Measurements from ENCODE around the gene IDUA.
A peak's percentile ranks its signal among the peaks of the same experiment; 100 is the strongest.

IDUA gene

DNA sequence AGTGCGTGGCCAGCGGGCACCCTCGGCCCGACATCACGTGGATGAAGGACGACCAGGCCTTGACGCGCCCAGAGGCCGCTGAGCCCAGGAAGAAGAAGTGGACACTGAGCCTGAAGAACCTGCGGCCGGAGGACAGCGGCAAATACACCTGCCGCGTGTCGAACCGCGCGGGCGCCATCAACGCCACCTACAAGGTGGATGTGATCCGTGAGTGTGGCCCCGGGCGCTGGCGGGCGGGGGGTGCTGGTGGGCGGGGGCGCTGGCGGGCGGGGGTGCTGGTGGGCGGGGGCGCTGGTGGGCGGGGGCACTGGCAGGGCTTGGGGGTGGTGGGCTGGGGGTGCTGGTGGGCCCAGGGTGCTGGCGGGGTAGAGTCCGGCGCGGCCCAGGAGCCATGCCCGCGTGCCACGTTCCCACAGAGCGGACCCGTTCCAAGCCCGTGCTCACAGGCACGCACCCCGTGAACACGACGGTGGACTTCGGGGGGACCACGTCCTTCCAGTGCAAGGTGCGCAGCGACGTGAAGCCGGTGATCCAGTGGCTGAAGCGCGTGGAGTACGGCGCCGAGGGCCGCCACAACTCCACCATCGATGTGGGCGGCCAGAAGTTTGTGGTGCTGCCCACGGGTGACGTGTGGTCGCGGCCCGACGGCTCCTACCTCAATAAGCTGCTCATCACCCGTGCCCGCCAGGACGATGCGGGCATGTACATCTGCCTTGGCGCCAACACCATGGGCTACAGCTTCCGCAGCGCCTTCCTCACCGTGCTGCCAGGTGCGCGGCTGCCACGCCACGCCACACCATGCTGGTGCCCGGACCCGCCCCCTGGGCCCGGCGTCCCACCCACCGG is 37.3 kb downstream of the IDUA start:
- TF ChIP-seq, protein P1, sequence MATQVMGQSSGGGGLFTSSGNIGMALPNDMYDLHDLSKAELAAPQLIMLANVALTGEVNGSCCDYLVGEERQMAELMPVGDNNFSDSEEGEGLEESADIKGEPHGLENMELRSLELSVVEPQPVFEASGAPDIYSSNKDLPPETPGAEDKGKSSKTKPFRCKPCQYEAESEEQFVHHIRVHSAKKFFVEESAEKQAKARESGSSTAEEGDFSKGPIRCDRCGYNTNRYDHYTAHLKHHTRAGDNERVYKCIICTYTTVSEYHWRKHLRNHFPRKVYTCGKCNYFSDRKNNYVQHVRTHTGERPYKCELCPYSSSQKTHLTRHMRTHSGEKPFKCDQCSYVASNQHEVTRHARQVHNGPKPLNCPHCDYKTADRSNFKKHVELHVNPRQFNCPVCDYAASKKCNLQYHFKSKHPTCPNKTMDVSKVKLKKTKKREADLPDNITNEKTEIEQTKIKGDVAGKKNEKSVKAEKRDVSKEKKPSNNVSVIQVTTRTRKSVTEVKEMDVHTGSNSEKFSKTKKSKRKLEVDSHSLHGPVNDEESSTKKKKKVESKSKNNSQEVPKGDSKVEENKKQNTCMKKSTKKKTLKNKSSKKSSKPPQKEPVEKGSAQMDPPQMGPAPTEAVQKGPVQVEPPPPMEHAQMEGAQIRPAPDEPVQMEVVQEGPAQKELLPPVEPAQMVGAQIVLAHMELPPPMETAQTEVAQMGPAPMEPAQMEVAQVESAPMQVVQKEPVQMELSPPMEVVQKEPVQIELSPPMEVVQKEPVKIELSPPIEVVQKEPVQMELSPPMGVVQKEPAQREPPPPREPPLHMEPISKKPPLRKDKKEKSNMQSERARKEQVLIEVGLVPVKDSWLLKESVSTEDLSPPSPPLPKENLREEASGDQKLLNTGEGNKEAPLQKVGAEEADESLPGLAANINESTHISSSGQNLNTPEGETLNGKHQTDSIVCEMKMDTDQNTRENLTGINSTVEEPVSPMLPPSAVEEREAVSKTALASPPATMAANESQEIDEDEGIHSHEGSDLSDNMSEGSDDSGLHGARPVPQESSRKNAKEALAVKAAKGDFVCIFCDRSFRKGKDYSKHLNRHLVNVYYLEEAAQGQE (IDR thresholded peaks at IDR 0.05; ENCODE audit: low read depth) = no peak
- TF ChIP-seq RAD21 (IDR thresholded peaks at IDR 0.05; ENCODE audit: low read depth) = no peak
- TF ChIP-seq, protein P2, sequence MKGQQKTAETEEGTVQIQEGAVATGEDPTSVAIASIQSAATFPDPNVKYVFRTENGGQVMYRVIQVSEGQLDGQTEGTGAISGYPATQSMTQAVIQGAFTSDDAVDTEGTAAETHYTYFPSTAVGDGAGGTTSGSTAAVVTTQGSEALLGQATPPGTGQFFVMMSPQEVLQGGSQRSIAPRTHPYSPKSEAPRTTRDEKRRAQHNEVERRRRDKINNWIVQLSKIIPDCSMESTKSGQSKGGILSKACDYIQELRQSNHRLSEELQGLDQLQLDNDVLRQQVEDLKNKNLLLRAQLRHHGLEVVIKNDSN (IDR thresholded peaks at IDR 0.05) = no peak
- no peak for TF ChIP-seq TCF12 (IDR thresholded peaks at IDR 0.05; ENCODE audit: low read depth)
- TF ChIP-seq YY1 (IDR thresholded peaks at IDR 0.05; ENCODE audit: low read depth) = no peak
- no peak for TF ChIP-seq CEBPB (IDR thresholded peaks at IDR 0.05)
- TF ChIP-seq ZBTB7A (IDR thresholded peaks at IDR 0.05; ENCODE audit: low read depth) = no peak
- TF ChIP-seq FOXM1 (IDR thresholded peaks at IDR 0.05; ENCODE audit: borderline replicate concordance, low read depth) = no peak
- TF ChIP-seq TEAD4 (IDR thresholded peaks at IDR 0.05) = no peak
- no peak for TF ChIP-seq CREB1 (IDR thresholded peaks at IDR 0.05; ENCODE audit: low read depth)
- TF ChIP-seq, protein P3, sequence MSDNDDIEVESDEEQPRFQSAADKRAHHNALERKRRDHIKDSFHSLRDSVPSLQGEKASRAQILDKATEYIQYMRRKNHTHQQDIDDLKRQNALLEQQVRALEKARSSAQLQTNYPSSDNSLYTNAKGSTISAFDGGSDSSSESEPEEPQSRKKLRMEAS (IDR thresholded peaks at IDR 0.05) = no peak

DNA sequence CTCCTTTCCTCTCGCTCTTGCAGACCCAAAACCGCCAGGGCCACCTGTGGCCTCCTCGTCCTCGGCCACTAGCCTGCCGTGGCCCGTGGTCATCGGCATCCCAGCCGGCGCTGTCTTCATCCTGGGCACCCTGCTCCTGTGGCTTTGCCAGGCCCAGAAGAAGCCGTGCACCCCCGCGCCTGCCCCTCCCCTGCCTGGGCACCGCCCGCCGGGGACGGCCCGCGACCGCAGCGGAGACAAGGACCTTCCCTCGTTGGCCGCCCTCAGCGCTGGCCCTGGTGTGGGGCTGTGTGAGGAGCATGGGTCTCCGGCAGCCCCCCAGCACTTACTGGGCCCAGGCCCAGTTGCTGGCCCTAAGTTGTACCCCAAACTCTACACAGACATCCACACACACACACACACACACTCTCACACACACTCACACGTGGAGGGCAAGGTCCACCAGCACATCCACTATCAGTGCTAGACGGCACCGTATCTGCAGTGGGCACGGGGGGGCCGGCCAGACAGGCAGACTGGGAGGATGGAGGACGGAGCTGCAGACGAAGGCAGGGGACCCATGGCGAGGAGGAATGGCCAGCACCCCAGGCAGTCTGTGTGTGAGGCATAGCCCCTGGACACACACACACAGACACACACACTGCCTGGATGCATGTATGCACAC is 38.2 kb downstream of the IDUA start:
- TF ChIP-seq CEBPB (IDR thresholded peaks at IDR 0.05) (no peak), ZBTB7A (IDR thresholded peaks at IDR 0.05; ENCODE audit: low read depth) (no peak), TAF1 (IDR thresholded peaks at IDR 0.05; ENCODE audit: low read depth) (no peak), EGR1 (IDR thresholded peaks at IDR 0.05) (no peak), CREB1 (IDR thresholded peaks at IDR 0.05; ENCODE audit: low read depth) (no peak), RAD21 (IDR thresholded peaks at IDR 0.05; ENCODE audit: low read depth) (no peak), NFIC (IDR thresholded peaks at IDR 0.05) (no peak), YY1 (IDR thresholded peaks at IDR 0.05; ENCODE audit: low read depth) (no peak), FOXM1 (IDR thresholded peaks at IDR 0.05; ENCODE audit: borderline replicate concordance, low read depth) (no peak), EP300 (IDR thresholded peaks at IDR 0.05; ENCODE audit: borderline replicate concordance) (no peak), TCF12 (IDR thresholded peaks at IDR 0.05; ENCODE audit: low read depth) (no peak)
- TF ChIP-seq, protein P1 (IDR thresholded peaks at IDR 0.05; ENCODE audit: low read depth) = no peak
- TF ChIP-seq, protein P3 (IDR thresholded peaks at IDR 0.05) = no peak

DNA sequence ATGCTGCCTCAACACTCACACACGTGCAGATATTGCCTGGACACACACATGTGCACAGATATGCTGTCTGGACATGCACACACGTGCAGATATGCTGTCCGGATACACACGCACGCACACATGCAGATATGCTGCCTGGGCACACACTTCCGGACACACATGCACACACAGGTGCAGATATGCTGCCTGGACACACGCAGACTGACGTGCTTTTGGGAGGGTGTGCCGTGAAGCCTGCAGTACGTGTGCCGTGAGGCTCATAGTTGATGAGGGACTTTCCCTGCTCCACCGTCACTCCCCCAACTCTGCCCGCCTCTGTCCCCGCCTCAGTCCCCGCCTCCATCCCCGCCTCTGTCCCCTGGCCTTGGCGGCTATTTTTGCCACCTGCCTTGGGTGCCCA is 39.3 kb downstream of the IDUA start:
- no peak for TF ChIP-seq CEBPB (IDR thresholded peaks at IDR 0.05)
- TF ChIP-seq, protein P3 (IDR thresholded peaks at IDR 0.05) = 0 out of 2 replicates have a peak, but pooled peaks have one; percentile 24

DNA sequence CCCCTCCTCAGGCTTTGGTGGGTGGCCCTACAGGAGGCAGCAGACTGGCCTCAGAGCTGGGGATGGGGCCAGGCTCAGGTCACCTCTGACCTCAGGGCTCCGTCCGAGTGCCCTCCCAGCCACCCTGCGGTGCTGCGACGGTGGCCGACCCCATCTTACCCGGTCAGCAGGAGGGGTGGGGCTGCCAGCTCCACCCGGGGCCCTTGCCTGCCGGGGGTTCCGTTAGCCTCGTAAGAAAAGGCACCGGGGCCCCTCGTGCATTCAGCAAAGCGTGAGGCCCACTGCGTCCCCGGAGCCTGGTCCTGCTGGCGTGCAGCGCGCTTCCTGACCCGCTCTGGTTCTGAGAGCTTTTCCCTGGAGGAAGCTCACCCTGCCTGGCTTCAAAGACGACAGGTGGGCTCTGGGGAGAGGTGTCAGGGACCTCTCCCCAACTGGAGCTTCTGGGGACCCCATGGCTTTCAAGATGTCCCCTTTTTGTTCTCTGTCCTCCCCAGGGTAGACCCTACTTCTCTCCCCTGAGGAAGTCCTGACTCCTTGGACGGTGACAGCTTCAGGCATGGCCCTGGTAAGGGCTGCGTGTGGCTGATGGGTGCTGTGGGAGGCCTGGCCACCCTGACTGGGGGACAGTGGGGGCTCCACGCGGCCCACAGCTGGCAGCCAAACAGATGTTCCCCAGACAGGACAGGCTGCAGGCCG is 40.5 kb downstream of the IDUA start:
- no peak for TF ChIP-seq FOXM1 (IDR thresholded peaks at IDR 0.05; ENCODE audit: borderline replicate concordance, low read depth)
- TF ChIP-seq TAF1 (IDR thresholded peaks at IDR 0.05; ENCODE audit: low read depth) = no peak
- no peak for TF ChIP-seq EP300 (IDR thresholded peaks at IDR 0.05; ENCODE audit: borderline replicate concordance)
- TF ChIP-seq, protein P1 (IDR thresholded peaks at IDR 0.05; ENCODE audit: low read depth) = no peak
- no peak for TF ChIP-seq YY1 (IDR thresholded peaks at IDR 0.05; ENCODE audit: low read depth)
- TF ChIP-seq NFIC (IDR thresholded peaks at IDR 0.05) = no peak
- no peak for TF ChIP-seq CREB1 (IDR thresholded peaks at IDR 0.05; ENCODE audit: low read depth)
- no peak for TF ChIP-seq CEBPB (IDR thresholded peaks at IDR 0.05)
- TF ChIP-seq ZBTB7A (IDR thresholded peaks at IDR 0.05; ENCODE audit: low read depth) = no peak
- TF ChIP-seq RAD21 (IDR thresholded peaks at IDR 0.05; ENCODE audit: low read depth) = no peak
- no peak for TF ChIP-seq EGR1 (IDR thresholded peaks at IDR 0.05)
- TF ChIP-seq, protein P2 (IDR thresholded peaks at IDR 0.05) = no peak
- TF ChIP-seq, protein P3 (IDR thresholded peaks at IDR 0.05) = no peak
- no peak for TF ChIP-seq TEAD4 (IDR thresholded peaks at IDR 0.05)
- TF ChIP-seq TCF12 (IDR thresholded peaks at IDR 0.05; ENCODE audit: low read depth) = no peak
